HEK293 (cell line): Measurements from ENCODE around the gene ZNF146.

ENCODE experiments used
- BCL11B ChIP-seq: fragments of 450-650 bp; formaldehyde crosslinking; IDR thresholded peaks from 2 replicates; pipeline ENCODE4 v1.5.1; 2016; ENCODE audit warnings: low read depth, missing biosample characterization, missing genetic modification characterization
- FEZF1 ChIP-seq: fragments of 450-650 bp; formaldehyde crosslinking; IDR thresholded peaks from 2 replicates; pipeline ENCODE4 v1.5.1; 2016; ENCODE audit warnings: missing biosample characterization, missing genetic modification characterization
- KLF9 ChIP-seq: fragments of 450-650 bp; formaldehyde crosslinking; IDR thresholded peaks from 2 replicates; pipeline ENCODE4 v1.5.1; 2016; ENCODE audit warnings: missing biosample characterization, missing genetic modification characterization, low read depth
- PBX3 ChIP-seq: sonication (generic); formaldehyde crosslinking; IDR thresholded peaks from 2 replicates; pipeline ENCODE4 v1.8.1; 2022; ENCODE audit warnings: mild to moderate bottlenecking, moderate library complexity, missing genetic modification reagents
- PRDM10 ChIP-seq: fragments of 450-650 bp; formaldehyde crosslinking; IDR thresholded peaks from 2 replicates; pipeline ENCODE4 v1.5.1; 2016; ENCODE audit warnings: missing biosample characterization, missing genetic modification characterization
- REPIN1 ChIP-seq: fragments of 450-650 bp; formaldehyde crosslinking; IDR thresholded peaks from 2 replicates; pipeline ENCODE4 v1.5.1; 2017; ENCODE audit warnings: missing biosample characterization, missing genetic modification characterization, low read depth
- TCF7L2 ChIP-seq: IDR thresholded peaks from 2 replicates; pipeline ENCODE4 v1.6.1; 2011; ENCODE audit warnings: low read depth, mild to moderate bottlenecking, inconsistent platforms, low read length, moderate library complexity, borderline replicate concordance
- ZBTB7A ChIP-seq: fragments of 450-650 bp; formaldehyde crosslinking; IDR thresholded peaks from 2 replicates; pipeline ENCODE4 v1.5.1; 2016; ENCODE audit warnings: low read depth, missing biosample characterization, missing genetic modification characterization
- ZEB2 ChIP-seq: fragments of 450-650 bp; formaldehyde crosslinking; IDR thresholded peaks from 2 replicates; pipeline ENCODE4 v1.5.1; 2016; ENCODE audit warnings: missing biosample characterization, missing genetic modification characterization
- ZFP3 ChIP-seq: fragments of 450-650 bp; formaldehyde crosslinking; IDR thresholded peaks from 2 replicates; pipeline ENCODE4 v1.5.1; 2016; ENCODE audit warnings: low read depth, missing biosample characterization, missing genetic modification characterization
- ZNF114 ChIP-seq: fragments of 450-650 bp; formaldehyde crosslinking; IDR thresholded peaks from 2 replicates; pipeline ENCODE4 v1.5.0; 2017; ENCODE audit warnings: missing biosample characterization, missing genetic modification characterization
- ZNF18 ChIP-seq: fragments of 450-650 bp; formaldehyde crosslinking; IDR thresholded peaks from 2 replicates; pipeline ENCODE4 v1.5.1; 2016; ENCODE audit warnings: missing biosample characterization, missing genetic modification characterization
- ZNF292 ChIP-seq: fragments of 450-650 bp; formaldehyde crosslinking; IDR thresholded peaks from 2 replicates; pipeline ENCODE4 v1.5.1; 2016; ENCODE audit warnings: low read depth, missing biosample characterization, missing genetic modification characterization, borderline replicate concordance
- ZNF311 ChIP-seq: fragments of 450-650 bp; formaldehyde crosslinking; IDR thresholded peaks from 2 replicates; pipeline ENCODE4 v1.5.1; 2017; ENCODE audit warnings: missing biosample characterization, missing genetic modification characterization, borderline replicate concordance
- ZNF366 ChIP-seq: fragments of 450-650 bp; formaldehyde crosslinking; conservative IDR thresholded peaks from 2 replicates; pipeline ENCODE4 v1.5.1; 2016; ENCODE audit warnings: missing biosample characterization, missing genetic modification characterization
- ZNF426 ChIP-seq: fragments of 450-650 bp; formaldehyde crosslinking; IDR thresholded peaks from 2 replicates; pipeline ENCODE4 v1.5.1; 2017; ENCODE audit warnings: missing biosample characterization, missing genetic modification characterization, mild to moderate bottlenecking, inconsistent platforms, moderate library complexity
- ZNF488 ChIP-seq: fragments of 450-650 bp; formaldehyde crosslinking; IDR thresholded peaks from 2 replicates; pipeline ENCODE4 v1.5.1; 2016; ENCODE audit warnings: missing biosample characterization, missing genetic modification characterization
- ZNF571 ChIP-seq: fragments of 450-650 bp; formaldehyde crosslinking; IDR thresholded peaks from 2 replicates; pipeline ENCODE4 v1.5.0; 2017; ENCODE audit warnings: missing biosample characterization, missing genetic modification characterization
- ZNF585B ChIP-seq: fragments of 450-650 bp; formaldehyde crosslinking; IDR thresholded peaks from 2 replicates; pipeline ENCODE4 v1.5.1; 2016; ENCODE audit warnings: missing biosample characterization, missing genetic modification characterization
- ZNF639 ChIP-seq: fragments of 450-650 bp; formaldehyde crosslinking; IDR thresholded peaks from 2 replicates; pipeline ENCODE4 v1.5.1; 2016; ENCODE audit warnings: missing biosample characterization, missing genetic modification characterization
- ZNF670 ChIP-seq: fragments of 450-650 bp; formaldehyde crosslinking; IDR thresholded peaks from 2 replicates; pipeline ENCODE4 v1.5.1; 2016; ENCODE audit warnings: missing biosample characterization, missing genetic modification characterization, low read depth
- ZNF677 ChIP-seq: fragments of 450-650 bp; IDR thresholded peaks from 2 replicates; pipeline ENCODE4 v1.5.0; 2018; ENCODE audit warnings: missing biosample characterization, mild to moderate bottlenecking, missing genetic modification characterization, moderate library complexity
- ZNF768 ChIP-seq: fragments of 450-650 bp; formaldehyde crosslinking; IDR thresholded peaks from 2 replicates; pipeline ENCODE4 v1.5.1; 2018; ENCODE audit warnings: missing biosample characterization, mild to moderate bottlenecking, missing genetic modification characterization
- ZNF776 ChIP-seq: fragments of 450-650 bp; formaldehyde crosslinking; IDR thresholded peaks from 2 replicates; pipeline ENCODE4 v1.5.0; 2017; ENCODE audit warnings: missing biosample characterization, missing genetic modification characterization, borderline replicate concordance
- ZNF777 ChIP-seq: fragments of 450-650 bp; formaldehyde crosslinking; IDR thresholded peaks from 2 replicates; pipeline ENCODE4 v1.5.1; 2017; ENCODE audit warnings: missing biosample characterization, missing genetic modification characterization, borderline replicate concordance
- ZSCAN16 ChIP-seq: fragments of 450-650 bp; formaldehyde crosslinking; IDR thresholded peaks from 2 replicates; pipeline ENCODE4 v1.5.1; 2016; ENCODE audit warnings: missing biosample characterization, missing genetic modification characterization
- ZSCAN18 ChIP-seq: fragments of 450-650 bp; formaldehyde crosslinking; IDR thresholded peaks from 2 replicates; pipeline ENCODE4 v1.5.1; 2016; ENCODE audit warnings: missing biosample characterization, missing genetic modification characterization
- ZSCAN4 ChIP-seq: fragments of 450-650 bp; formaldehyde crosslinking; IDR thresholded peaks from 2 replicates; pipeline ENCODE4 v1.5.1; 2017; ENCODE audit warnings: missing biosample characterization, missing genetic modification characterization

ZNF146 gene

GRCh38 chr19:36169084-36169760 lies 45.7 kb upstream of the ZNF146 start (continued):
- TF ChIP-seq KLF9 (tag by site-specific recombination) (no peak), ZNF488 (no peak), ZNF670 (tag by site-specific recombination) (no peak), ZNF776 (tag by site-specific recombination) (no peak), ZSCAN18 (no peak), ZNF768 (no peak), ZNF426 (no peak), PRDM10 (tag by site-specific recombination) (peak; percentile 61), ZNF18 (peak; percentile 77), TCF7L2 (peak; percentile 76; the same call in 1 of the 2 replicates), BCL11B (tag by site-specific recombination) (peak; percentile 41; the same call in 1 of the 2 replicates), ZEB2 (tag by site-specific recombination) (peak; percentile 75), ZNF114 (tag by site-specific recombination) (no peak), ZFP3 (tag by site-specific recombination) (no peak), ZNF585B (tag by site-specific recombination) (no peak), ZNF292 (tag by site-specific recombination) (no peak), ZNF639 (tag by site-specific recombination) (peak; percentile 60), ZSCAN4 (tag by site-specific recombination) (no peak), ZNF366 (tag by site-specific recombination) (peak; percentile 96), ZBTB7A (no peak), PBX3 (CRISPR knock-in tag) (no peak), ZNF777 (no peak), REPIN1 (tag by site-specific recombination) (no peak), FEZF1 (tag by site-specific recombination) (peak; percentile 87), ZNF311 (tag by site-specific recombination) (no peak), ZNF571 (tag by site-specific recombination) (no peak), ZSCAN16 (tag by site-specific recombination) (no peak; the same call in 1 of the 2 replicates), ZNF677 (tag by site-specific recombination) (no peak)
